Mesendoderm (in vitro differentiated cells): ENCODE measurements around the gene LMLN.
A peak's percentile ranks its signal among the peaks of the same experiment; 100 is the strongest.

Experiments
- DNase-seq: peaks from one replicate; pipeline ENCODE4 v3.0.0; 2013
- H2AK5ac ChIP-seq: 2 replicates; pipeline ENCODE4 v1.6.1; 2013; ENCODE audit warnings: low read length, inconsistent platforms
- H2BK120ac ChIP-seq: 2 replicates; pipeline ENCODE4 v1.6.1; 2013; ENCODE audit warnings: low read depth, mild to moderate bottlenecking, low read length, moderate library complexity, mixed read lengths
- H2BK15ac ChIP-seq: replicated peaks from 2 replicates; pipeline ENCODE4 v1.6.1; 2013; ENCODE audit warnings: low read depth, mild to moderate bottlenecking, moderate library complexity
- H2BK5ac ChIP-seq: 2 replicates; pipeline ENCODE4 v1.6.1; 2013; ENCODE audit warnings: low read length, inconsistent platforms
- H3K18ac ChIP-seq: 2 replicates; pipeline ENCODE4 v1.6.1; 2013; ENCODE audit warnings: mild to moderate bottlenecking, low read length, mixed read lengths
- H3K23ac ChIP-seq: one replicate; pipeline ENCODE4 v1.6.1; 2013; ENCODE audit warnings: low read length
- H3K27ac ChIP-seq: 2 replicates; pipeline ENCODE4 v1.5.1; 2013; ENCODE audit warnings: low read depth, mild to moderate bottlenecking, inconsistent platforms, low read length, moderate library complexity
- H3K27me3 ChIP-seq: 2 replicates; pipeline ENCODE4 v1.6.1; 2013; ENCODE audit warnings: low read length, control low read depth, mild to moderate bottlenecking, inconsistent platforms; ENCODE audit not compliant: insufficient read depth, poor library complexity
- H3K36me3 ChIP-seq: 2 replicates; pipeline ENCODE4 v1.6.1; 2013; ENCODE audit warnings: low read length, inconsistent platforms; ENCODE audit not compliant: control insufficient read depth, insufficient read depth
- H3K4ac ChIP-seq: one replicate; pipeline ENCODE4 v1.6.1; 2013; ENCODE audit warnings: low read depth, mild to moderate bottlenecking, low read length, moderate library complexity
- H3K4me1 ChIP-seq: 2 replicates; pipeline ENCODE4 v1.6.1; 2013; ENCODE audit warnings: low read depth, low read length, inconsistent platforms; ENCODE audit not compliant: control insufficient read depth
- H3K4me2 ChIP-seq: 2 replicates; pipeline ENCODE4 v1.6.1; 2013; ENCODE audit warnings: low read length
- H3K4me3 ChIP-seq: 2 replicates; pipeline ENCODE4 v1.5.1; 2013; ENCODE audit warnings: mild to moderate bottlenecking, low read length
- H3K56ac ChIP-seq: one replicate; pipeline ENCODE4 v1.6.1; 2013; ENCODE audit warnings: low read length
- H3K79me1 ChIP-seq: 2 replicates; pipeline ENCODE4 v1.6.1; 2013; ENCODE audit warnings: low read length, inconsistent platforms
- H3K79me2 ChIP-seq: 2 replicates; pipeline ENCODE4 v1.6.1; 2013; ENCODE audit warnings: mild to moderate bottlenecking, low read length; ENCODE audit not compliant: control insufficient read depth, insufficient read depth
- H3K9ac ChIP-seq: 2 replicates; pipeline ENCODE4 v1.6.1; 2013; ENCODE audit warnings: low read length, inconsistent platforms
- H4K5ac ChIP-seq: one replicate; pipeline ENCODE4 v1.6.1; 2013; ENCODE audit warnings: low read length
- H4K8ac ChIP-seq: one replicate; pipeline ENCODE4 v1.6.1; 2013; ENCODE audit warnings: low read depth, mild to moderate bottlenecking, control low read depth, low read length, moderate library complexity
- WGBS: extraction: QIAGEN DNeasy Blood & Tissue Kit; methylation state at CpG from one replicate; pipeline ENCODE4 v1.1.7; 2013; ENCODE audit warnings: low lambda C conversion rate, missing lambda C conversion rate; ENCODE audit not compliant: insufficient coverage; ENCODE audit errors: extremely low coverage; 5-methylcytosine and 5-hydroxymethylcytosine counted together

The LMLN gene

GRCh38 chr3:198030125-198030524 is 70.1 kb downstream of the LMLN start:
- Histone ChIP-seq H2BK120ac (no peak overlapping the region), H3K4ac (no peak overlapping the region), H3K9ac (no peak overlapping the region), H2AK5ac (no peak overlapping the region), H4K8ac (no peak overlapping the region), H3K27ac (no peak overlapping the region), H3K23ac (no peak overlapping the region), H4K5ac (no peak overlapping the region), H3K4me1 (no peaks in the 10 kb centered on the region), H3K56ac (no peak overlapping the region), H3K79me2 (no peaks in the 10 kb centered on the region), H3K36me3 (no peaks in the 10 kb centered on the region), H3K4me2 (no peak overlapping the region), H3K18ac (no peak overlapping the region), H3K27me3 (no peaks in the 10 kb centered on the region), H3K4me3 (no peak overlapping the region), H2BK5ac (no peak overlapping the region), H3K79me1 (no peaks in the 10 kb centered on the region), H2BK15ac (no peak overlapping the region)
- WGBS = no CpG with 5 or more reads among the region's 8 CpGs
- no peak for DNase-seq

GRCh38 chr3:198030726-198031125 is 70.7 kb downstream of the LMLN start:
- H3K4me2 ChIP-seq = no peak overlapping the region
- no peaks in the 10 kb centered on the region for H3K79me2 ChIP-seq
- no peaks in the 10 kb centered on the region for H3K36me3 ChIP-seq
- H4K5ac ChIP-seq = no peak overlapping the region
- H2BK5ac ChIP-seq = no peak overlapping the region
- H3K4me1 ChIP-seq = no peaks in the 10 kb centered on the region
- no peak overlapping the region for H3K27ac ChIP-seq
- H2BK120ac ChIP-seq = no peak overlapping the region
- H3K79me1 ChIP-seq = no peaks in the 10 kb centered on the region
- H3K4ac ChIP-seq = no peak overlapping the region
- H2AK5ac ChIP-seq = no peak overlapping the region
- no CpG with 5 or more reads among the region's 13 CpGs for WGBS
- H4K8ac ChIP-seq = no peak overlapping the region
- H3K56ac ChIP-seq = no peak overlapping the region
- H3K9ac ChIP-seq = no peak overlapping the region
- H3K23ac ChIP-seq = no peak overlapping the region
- H3K27me3 ChIP-seq = no peaks in the 10 kb centered on the region
- peak; percentile 31 for DNase-seq
- H2BK15ac ChIP-seq = no peak overlapping the region
- H3K18ac ChIP-seq = no peak overlapping the region
- no peak overlapping the region for H3K4me3 ChIP-seq

- no peak for DNase-seq
- H3K23ac ChIP-seq = no peak overlapping the region
- no peak overlapping the region for H2BK15ac ChIP-seq
- no peak overlapping the region for H3K9ac ChIP-seq
- no peaks in the 10 kb centered on the region for H3K27me3 ChIP-seq
- H3K18ac ChIP-seq = no peak overlapping the region
- no peaks in the 10 kb centered on the region for H3K79me2 ChIP-seq
- no peak overlapping the region for H3K27ac ChIP-seq
- H3K79me1 ChIP-seq = no peaks in the 10 kb centered on the region
- H3K56ac ChIP-seq = no peak overlapping the region
- no peak overlapping the region for H3K4me2 ChIP-seq
- no peak overlapping the region for H4K8ac ChIP-seq
- no peaks in the 10 kb centered on the region for H3K36me3 ChIP-seq
- WGBS = no CpG with 5 or more reads among the region's 18 CpGs
- H4K5ac ChIP-seq = no peak overlapping the region
- no peaks in the 10 kb centered on the region for H3K4me1 ChIP-seq
- H3K4ac ChIP-seq = no peak overlapping the region
- no peak overlapping the region for H3K4me3 ChIP-seq
- no peak overlapping the region for H2BK120ac ChIP-seq
- no peak overlapping the region for H2AK5ac ChIP-seq
- no peak overlapping the region for H2BK5ac ChIP-seq
Measured at GRCh38 chr3:198032039-198032936, 72.3 kb downstream of the LMLN start.

GRCh38 chr3:198043119-198043518 is 83.1 kb downstream of the LMLN start:
- no peaks in the 10 kb centered on the region for H3K4me1 ChIP-seq
- no peak overlapping the region for H3K4me3 ChIP-seq
- no peak overlapping the region for H4K8ac ChIP-seq
- H2BK15ac ChIP-seq = no peak overlapping the region
- H2AK5ac ChIP-seq = no peak overlapping the region
- no peak overlapping the region for H3K56ac ChIP-seq
- no peak overlapping the region for H4K5ac ChIP-seq
- H3K36me3 ChIP-seq = no peaks in the 10 kb centered on the region
- no peaks in the 10 kb centered on the region for H3K27me3 ChIP-seq
- H3K27ac ChIP-seq = no peak overlapping the region
- no CpG with 5 or more reads among the region's 9 CpGs for WGBS
- DNase-seq = no peak
- H3K4ac ChIP-seq = no peak overlapping the region
- H3K18ac ChIP-seq = no peak overlapping the region
- no peaks in the 10 kb centered on the region for H3K79me2 ChIP-seq
- no peak overlapping the region for H3K9ac ChIP-seq
- no peak overlapping the region for H3K23ac ChIP-seq
- H3K4me2 ChIP-seq = no peak overlapping the region
- H2BK5ac ChIP-seq = no peak overlapping the region
- no peaks in the 10 kb centered on the region for H3K79me1 ChIP-seq
- H2BK120ac ChIP-seq = no peak overlapping the region

- Histone ChIP-seq H3K79me2 (no peaks in the 10 kb centered on the region), H3K4me2 (no peak overlapping the region), H3K4me1 (no peaks in the 10 kb centered on the region), H3K27ac (no peak overlapping the region), H3K23ac (no peak overlapping the region), H3K9ac (no peak overlapping the region), H3K4ac (no peak overlapping the region), H2AK5ac (no peak overlapping the region), H3K27me3 (no peaks in the 10 kb centered on the region), H3K18ac (no peak overlapping the region), H4K5ac (no peak overlapping the region), H3K4me3 (no peak overlapping the region), H2BK120ac (no peak overlapping the region), H4K8ac (no peak overlapping the region), H2BK15ac (no peak overlapping the region), H3K79me1 (no peaks in the 10 kb centered on the region), H2BK5ac (no peak overlapping the region), H3K56ac (no peak overlapping the region), H3K36me3 (no peaks in the 10 kb centered on the region)
- peak; percentile 13 for DNase-seq
- no CpG with 5 or more reads among the region's 8 CpGs for WGBS
Measured at GRCh38 chr3:198046120-198046857, 86.3 kb downstream of the LMLN start.
